Stimulated activated CD4-positive, alpha-beta T cell treated with anti-CD3 and anti-CD28 coated beads, Interleukin-2, amount 100 ng/mL, for 4 hours (primary cell): ENCODE results near the gene CASQ2.

ENCODE experiments used
- DNase-seq: peaks from one replicate; pipeline ENCODE4 v3.0.0-alpha.2; 2020; ENCODE audit warnings: low read depth

Gene CASQ2

DNA sequence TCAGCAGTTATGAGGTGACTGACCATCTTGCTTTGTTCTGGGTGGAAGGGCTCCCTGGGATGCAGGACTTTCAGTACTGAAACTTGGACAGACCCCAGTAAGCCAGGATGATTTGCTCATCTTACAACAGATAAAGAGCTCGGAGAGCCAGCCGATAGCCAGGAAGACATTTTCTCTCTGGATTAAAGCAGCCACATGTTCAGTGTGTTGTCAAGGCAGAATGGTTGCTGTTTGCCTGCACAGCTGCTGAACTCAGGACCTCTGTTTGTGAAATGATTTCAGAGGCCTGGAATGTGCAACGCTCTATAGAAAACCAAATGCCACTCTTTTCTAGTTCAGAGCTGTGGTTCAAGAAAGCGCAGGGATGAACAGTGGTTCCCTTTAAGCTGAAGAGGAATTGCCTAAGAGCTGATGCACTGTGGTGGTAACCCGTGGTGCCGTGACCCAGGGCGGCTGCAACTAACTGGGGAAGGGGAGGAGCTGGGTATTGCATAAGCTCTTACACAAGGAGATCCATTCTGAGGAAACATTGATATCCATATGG, 40.7 kb downstream of the CASQ2 start:
- DNase-seq = no peak

- no peak for DNase-seq
Measured at GRCh38 chr1:115726570-115726969, 41.9 kb downstream of the CASQ2 start.

DNA sequence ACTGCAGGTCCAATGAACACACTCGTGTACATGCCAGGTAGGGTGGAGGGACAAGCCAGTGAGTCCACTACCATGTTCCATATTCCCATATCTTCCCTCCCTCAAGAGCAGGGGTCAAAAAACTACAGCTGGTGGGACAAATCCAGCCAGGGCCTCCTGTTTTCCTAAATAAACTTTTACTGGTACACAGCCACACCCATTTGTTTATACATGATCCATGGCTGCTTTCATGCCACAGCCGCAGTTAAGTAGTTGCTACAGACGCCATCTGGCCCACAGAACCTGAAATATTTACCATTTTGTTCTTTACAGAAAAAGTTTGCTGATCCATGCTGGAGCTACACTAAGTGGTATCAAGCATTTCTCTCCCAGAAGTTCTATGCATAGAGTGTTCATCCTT, 42.4 kb downstream of the CASQ2 start:
- no peak for DNase-seq

DNA sequence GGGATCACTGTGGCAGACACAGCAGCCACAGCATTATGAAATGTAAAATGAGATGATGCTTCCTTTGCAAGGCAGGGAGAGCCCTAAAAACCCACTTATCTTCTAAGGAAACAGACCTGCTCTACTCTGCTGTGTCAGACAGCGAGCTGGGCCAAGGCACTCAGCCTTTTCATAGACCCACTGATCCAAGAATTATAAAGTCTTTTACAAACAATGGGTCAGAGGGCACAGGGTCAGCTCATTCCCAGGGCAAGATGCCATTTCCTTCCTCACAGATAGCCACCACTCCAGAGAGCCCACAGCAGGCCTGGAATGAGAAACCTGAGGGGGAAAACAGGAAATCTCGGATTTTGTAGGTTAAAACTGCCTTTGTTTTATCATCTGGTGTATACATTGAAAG, 42.9 kb downstream of the CASQ2 start:
- no peak for DNase-seq

GRCh38 chr1:115723756-115724155, 44.8 kb downstream of the CASQ2 start:
- no peak for DNase-seq

DNA sequence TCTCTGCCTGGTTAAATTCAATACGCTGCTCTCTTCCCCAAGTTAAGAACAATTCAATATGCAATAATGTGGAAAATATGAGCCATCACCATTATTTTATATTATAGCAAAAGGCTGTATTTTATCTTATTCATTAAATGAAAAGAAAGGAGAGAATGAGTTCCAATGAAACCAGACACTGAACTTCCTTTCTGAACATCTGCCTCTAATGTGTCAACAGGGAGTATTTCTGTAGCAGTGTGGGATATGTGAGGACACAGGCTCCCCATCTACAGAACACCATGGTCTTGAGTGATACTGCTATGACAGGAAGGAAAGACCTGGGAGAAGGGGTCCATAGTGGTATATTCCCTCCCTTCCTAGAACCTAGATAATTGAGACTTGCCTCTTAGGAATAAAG, 46.3 kb downstream of the CASQ2 start:
- DNase-seq = no peak

DNA sequence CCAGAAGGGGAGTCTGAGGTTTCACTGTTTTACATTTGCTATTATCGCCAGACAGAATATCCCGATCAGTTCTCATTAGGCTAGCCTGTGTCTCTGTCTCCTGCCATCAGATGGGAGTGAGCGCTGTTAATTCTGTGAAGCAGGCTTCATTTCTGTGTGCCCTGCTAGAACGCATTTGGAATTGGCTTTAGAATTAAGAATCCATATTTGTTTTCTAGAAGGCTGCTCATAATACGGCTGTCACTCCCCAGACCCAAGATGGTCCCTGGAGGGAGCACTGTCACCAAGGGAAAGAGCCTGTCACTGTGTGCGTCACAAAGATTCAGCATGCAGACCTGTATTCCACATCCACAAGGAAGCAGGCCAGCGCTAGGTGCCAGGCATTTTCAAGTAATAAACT, 49.2 kb downstream of the CASQ2 start:
- no peak for DNase-seq

DNA sequence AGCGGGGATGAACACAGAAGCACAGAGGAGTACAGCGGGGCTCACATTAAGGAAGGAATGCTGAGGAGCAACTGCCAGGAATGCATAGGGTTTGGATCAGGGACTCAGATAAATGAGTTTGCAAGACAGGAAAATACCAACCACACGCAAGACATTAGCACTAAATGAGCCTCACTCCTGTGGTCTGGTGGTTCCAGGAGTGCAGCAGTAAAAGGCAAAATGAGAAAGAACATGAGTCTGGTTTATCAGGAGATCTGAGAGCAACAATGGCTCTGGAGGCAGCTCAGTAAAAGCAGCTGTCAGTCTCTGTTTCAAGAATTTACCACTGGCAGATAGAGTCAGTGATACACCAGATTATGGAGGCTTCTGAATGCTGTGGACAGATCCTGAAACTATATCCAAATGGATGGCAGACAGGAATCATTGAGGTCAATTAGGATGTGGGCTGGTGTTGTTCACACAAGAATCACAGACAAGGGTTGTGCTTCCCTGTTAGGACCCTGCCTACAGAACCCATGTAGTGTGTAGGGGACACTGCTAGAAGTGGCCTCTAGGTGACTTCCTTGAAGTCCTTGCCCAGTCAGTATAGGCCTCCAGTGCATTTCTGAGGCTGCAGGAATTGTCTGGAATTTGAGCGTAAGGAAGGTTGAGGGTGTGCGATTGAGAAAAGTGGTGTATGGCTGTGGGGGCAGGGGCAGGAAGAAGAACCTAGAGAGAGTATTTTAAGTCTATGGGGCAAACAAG, 50.3 kb downstream of the CASQ2 start:
- DNase-seq = no peak

DNA sequence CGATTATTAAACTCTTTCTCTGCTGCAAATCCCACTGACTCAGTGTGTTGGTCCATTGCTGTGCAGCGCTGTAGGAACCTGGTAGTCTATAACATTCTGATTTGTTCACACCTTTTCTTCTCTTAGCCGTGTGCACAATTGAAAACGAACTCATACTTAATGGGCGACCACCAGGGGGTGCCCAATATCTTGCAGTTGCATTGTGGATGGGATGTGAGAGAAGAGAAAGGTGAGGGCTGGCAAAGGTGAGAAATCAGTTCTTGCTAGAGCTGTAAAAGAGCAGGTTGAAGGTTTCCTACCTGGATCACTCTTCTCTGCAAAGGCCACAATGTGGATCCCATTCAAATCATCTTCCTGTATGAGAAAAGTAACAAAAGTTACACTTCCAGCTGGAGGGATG, 51.0 kb downstream of the CASQ2 start:
- DNase-seq = no peak

DNA sequence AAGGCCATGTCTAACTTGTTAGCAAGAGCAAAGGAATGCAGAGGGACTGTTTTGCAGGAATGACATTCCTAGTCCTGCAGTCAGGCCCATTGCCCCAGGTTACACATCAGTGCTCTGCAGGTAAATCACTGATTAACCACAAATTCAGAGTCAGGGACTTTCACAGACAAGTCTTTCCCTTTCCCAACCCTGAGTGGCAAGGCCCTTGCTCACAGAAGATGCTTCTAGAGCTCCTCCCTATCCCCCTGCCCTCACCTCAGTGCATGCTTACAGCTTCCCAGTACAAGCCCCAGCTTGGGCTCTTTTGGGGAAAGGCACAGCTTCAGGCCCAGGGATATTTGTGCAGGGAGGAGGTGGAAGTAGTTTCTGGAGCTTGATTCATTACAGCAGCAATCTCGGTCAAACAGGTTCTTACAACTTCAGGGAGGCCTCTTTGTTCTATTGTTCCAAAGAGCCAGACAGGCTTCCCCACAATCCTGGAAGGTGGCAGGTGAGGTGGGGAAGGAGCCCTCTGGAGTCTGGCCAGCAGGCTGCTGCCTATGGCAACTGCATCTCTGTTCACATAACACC, 53.9 kb downstream of the CASQ2 start:
- DNase-seq = no peak

- DNase-seq = no peak
Measured at GRCh38 chr1:115713906-115714305, 54.6 kb downstream of the CASQ2 start.

- DNase-seq = no peak
Measured at GRCh38 chr1:115712911-115713609, 55.5 kb downstream of the CASQ2 start.

- DNase-seq = no peak
Measured at GRCh38 chr1:115710859-115711624, 57.5 kb downstream of the CASQ2 start.

DNA sequence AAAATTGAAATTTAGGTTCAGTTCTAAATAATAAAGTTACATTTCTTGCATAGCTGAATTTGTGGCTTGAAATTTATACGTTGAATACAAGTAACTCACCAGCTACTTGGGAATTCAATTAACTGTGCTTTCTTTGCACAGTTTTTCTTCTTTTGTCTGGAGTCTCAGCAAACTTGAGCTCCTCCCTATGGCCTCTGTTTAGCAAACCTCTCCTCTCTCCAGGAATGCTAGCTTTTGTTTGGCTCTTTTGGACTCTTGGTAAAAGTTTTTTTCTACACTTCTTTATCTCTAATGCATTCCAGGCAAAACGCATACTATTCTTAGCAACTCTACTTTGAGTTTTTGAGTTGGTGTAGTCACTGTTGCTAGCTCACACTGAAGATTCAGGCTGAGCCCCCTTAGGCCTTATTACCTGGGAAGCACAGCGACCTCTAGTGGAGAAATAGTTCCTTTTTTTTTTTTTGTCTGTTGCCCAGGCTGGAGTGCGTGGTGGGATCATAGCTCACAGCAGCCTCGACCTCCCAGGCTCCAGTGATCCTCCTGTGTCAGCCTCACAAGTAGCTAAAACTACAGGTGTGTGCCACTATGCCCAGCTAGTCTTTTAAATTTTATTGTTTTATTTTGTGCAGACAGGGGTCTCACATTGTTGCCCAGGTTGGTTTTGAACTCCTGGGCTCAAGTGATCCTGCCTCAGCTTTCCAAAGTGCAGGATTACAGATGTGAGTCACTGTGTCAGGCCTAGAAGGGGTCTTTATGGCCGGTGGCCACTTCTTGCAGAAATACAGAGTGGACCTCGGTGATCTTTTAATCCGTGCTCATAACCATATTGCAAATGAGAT, 61.7 kb downstream of the CASQ2 start:
- DNase-seq = no peak

DNA sequence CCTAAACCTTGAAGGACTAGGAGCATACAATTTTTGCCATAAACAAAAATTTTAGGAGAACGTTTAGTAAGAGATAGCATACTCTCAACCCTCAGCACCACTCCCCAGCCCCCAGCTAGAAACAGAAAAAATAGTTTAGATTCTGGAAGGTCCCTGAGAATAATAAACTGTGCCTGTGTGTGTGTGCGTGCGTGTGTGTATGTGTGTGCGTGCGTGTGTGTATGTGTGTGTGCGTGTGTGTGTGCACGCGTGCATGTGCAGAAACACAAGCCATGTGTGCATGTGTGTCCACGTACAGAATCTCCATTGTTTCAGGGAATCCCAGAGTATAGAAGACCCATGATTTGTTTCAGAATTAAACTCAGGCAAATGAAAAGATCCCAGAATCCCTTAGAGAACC, 62.6 kb downstream of the CASQ2 start:
- no peak for DNase-seq

- DNase-seq = no peak
Measured at GRCh38 chr1:115705085-115705951, 63.2 kb downstream of the CASQ2 start.

DNA sequence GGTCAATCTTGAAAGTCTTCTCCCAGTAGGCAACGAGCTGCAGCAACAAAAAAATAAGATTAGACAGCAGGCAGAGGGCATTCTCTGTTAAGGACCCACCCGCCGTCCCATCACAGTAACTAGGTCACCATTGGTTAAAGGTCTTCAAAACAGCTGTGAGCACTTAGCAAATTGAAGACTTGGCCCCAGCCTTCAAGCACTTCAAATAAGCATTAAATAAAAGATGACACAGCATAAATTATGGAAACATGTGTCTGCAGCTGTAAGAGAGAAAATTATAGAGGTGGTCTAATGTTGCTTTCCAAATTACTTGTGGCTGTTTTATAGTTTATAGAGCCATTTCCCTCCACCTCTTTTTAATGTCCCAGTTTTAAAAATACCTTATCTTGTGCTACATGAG, 65.6 kb downstream of the CASQ2 start:
- DNase-seq = no peak

DNA sequence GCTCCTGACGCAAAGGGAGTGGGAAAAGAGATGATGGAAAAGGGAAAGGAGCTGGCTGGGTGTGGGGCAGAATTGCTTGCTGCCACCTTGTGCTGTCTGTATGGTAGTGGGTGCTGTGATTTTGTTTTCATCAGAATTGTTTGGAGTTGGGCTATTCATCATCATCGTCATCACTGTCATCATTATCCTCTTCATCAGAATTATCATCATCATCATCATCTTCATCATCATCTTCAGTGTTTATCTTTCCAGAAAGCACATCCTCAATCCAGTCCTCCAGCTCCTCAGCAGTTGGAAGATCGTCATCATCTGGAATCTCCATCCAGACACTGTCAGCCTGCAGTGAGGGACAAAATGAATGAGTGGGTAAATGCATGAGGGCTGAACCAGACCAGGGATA, 67.4 kb downstream of the CASQ2 start:
- DNase-seq = no peak

DNA sequence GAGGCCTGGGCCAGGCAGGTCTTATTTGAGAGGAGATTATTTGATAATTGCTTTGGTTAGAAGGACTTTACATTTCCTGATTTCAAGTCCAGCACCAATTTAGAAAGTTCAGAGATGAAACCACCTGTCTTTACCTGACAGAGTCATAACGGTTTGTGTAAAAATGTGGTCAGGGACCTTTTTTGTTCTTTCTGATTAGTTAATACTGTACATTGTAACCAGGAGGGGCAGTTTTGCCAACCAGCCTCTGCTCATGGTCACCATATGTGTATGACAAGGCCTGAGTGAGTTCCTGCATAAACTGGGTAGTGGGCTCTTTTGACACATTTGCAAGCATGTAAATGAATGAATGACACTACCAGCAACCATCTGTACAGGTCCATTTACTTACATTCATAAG, 70.9 kb downstream of the CASQ2 start:
- DNase-seq = no peak

DNA sequence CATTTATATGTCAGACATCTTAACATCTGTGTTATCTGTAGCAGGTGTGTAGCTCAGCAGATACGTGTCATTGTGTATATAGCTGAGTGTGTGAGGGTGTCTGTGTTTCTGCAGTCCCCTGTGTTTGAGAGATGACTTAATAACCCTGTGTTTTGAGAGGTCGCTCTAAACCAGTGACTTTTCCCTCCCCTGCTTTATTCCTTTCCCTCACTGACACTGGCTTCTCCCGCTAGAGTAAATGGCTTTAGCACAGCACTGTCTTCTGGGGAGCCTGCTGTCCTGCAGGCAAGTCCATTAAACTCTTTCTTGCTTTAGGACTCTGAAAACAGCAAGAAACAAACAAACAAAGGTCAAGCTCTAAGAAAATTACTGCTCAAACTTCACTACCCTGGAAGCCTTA, 73.7 kb downstream of the CASQ2 start:
- DNase-seq = no peak

DNA sequence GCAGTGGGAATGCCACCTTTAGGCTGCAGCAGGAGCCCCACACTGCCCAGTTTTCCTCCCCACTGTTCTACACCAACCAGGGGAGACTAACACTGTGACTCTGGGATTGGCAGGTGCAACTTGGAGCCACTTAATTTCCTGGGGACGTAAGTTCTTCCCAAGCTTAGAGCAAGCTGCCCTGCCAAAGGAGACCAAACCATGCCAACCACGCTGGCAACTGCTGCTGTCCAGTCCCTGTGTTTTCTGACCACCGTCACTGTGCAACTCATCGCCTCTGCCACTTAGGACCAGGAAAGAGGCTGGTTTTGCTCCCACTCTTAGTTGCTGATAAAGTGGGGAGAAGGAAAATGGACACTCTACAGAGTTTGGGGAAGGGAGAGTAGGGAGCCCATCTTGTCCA, 76.3 kb downstream of the CASQ2 start:
- DNase-seq = no peak
